Pancreas (tissue), 10 donors: ENCODE measurements around the gene RFX3. TPM values are rescaled to one million over a fixed set of nuclear protein-coding genes. Genes with fewer than 3 reads are reported as not detected.

Experiments used
- ATAC-seq, 4 donors: fragments of 200-7000 bp; cut with Tn5 transposase; one replicate each; pipeline versions ENCODE4 v1.8.0 to v1.9.1; 2020; ENCODE audit warnings: mild to moderate bottlenecking in 4 of 4, moderate library complexity in 4 of 4
- DNase-seq, 6 donors: peaks; one replicate each; pipeline ENCODE4 v3.0.0-alpha.2; 2020
- FAIRE-seq: peaks from 2 replicates; lab custom pipeline; 2012; peaks lifted over from hg19 to GRCh38; lab: Jason Lieb, UNC
- H3K27ac ChIP-seq, 4 donors: fragments of 200-600 bp; sonication (generic); 1 replicate in 3 of 4; 2 replicates in 1 of 4; pipeline versions ENCODE4 v1.5.0 to v1.8.0; 2020
- H3K27me3 ChIP-seq, 4 donors: fragments of 200-600 bp; one replicate each; pipeline ENCODE4 v1.8.0; 2021
- H3K36me3 ChIP-seq, 3 donors: fragments of 200-600 bp; sonication (generic) in 1 of 3; one replicate each; pipeline versions ENCODE4 v1.5.0 to v1.8.0; 2020 to 2021
- H3K4me1 ChIP-seq, 3 donors: fragments of 200-600 bp; one replicate each; pipeline ENCODE4 v1.8.0; 2021
- H3K4me3 ChIP-seq, 4 donors: fragments of 200-600 bp; sonication (generic) in 2 of 4; one replicate each; pipeline versions ENCODE4 v1.5.0 to v1.8.0; 2020 to 2021
- H3K9me3 ChIP-seq, 4 donors: fragments of 200-600 bp; one replicate each; pipeline ENCODE4 v1.8.0; 2021
- WGBS, 2 donors: extraction: QIAGEN DNeasy Blood & Tissue Kit; methylation state at CpG; one replicate each; pipeline ENCODE4 v1.1.7; 2013; 5-methylcytosine and 5-hydroxymethylcytosine counted together
- intact Hi-C, 3 donors: fragments of 100-400 bp; cut with DNase I; formaldehyde crosslinking; loops; one replicate each; pipeline versions ENCODE4 v1.11.1 to v1.14.2; 2022
- polyA plus RNA-seq, 2 donors: library from polyadenylated mRNA; stranded (reverse); fragments of 200-250 nt; gene quantifications; one replicate each; pipeline ENCODE4 v1.2.3, GENCODE V29; 2013
- total RNA-seq, 6 donors: library from RNA; stranded (reverse); fragmentation: NEBNext Ultra II Directional in 4 of 6; extraction: Animal tissue kit (Norgen Biotek cat#: 25700) in 4 of 6; gene quantifications; one replicate each; pipeline versions ENCODE4 v1.2.1 to v1.2.4, GENCODE V29; 2021 to 2023
- TF ChIP-seq, protein P1 (sequence below), 4 donors: fragments of 200-600 bp; sonication (generic) in 3 of 4; IDR thresholded peaks; one replicate each; pipeline versions ENCODE4 v1.5.0 to v1.8.0; 2021; ENCODE audit warnings: antibody characterized with exemption in 4 of 4
- donor health status: healthy with polysubstance abuse.
- donor health status: DM: no; HTN: no; CAD: no; lungs with moderate emphysema.
- donor health status: DM: no; HTN: no; CAD: no.
- donor health status: control.
- donor health status: control.
- donor health status: Bipolar disorder and iron deficiency.
- donor health status: DM: yes; HTN: yes; CAD: no.
- donor health status: DM: no; HTN: no; CAD: no.
- donor health status: DM: no; HTN: no; CAD: no.
- donor health status: DM: yes; HTN: yes; CAD: no.

RFX3 gene
- total and polyA plus RNA-seq, 8 donors, result 1.2 to 12.2 (median 5.0) TPM

DNA sequence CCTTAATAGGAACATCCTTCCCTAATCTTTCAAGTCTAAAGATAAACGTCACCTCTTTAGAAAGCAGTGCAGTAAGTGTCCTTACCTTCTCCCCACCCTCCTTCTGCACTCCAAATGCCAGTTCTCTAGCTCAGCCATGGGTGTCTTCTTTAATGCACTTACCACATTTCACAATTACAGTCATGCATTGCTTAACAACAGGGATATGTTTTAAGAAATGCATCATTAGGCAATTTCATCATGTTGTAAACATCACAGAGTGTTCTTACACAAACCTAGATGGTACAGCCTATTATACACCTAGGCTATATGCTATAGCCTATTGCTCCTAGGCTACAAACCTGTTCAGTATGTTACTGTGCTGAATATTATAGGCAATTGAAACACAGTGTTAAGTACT lies 91.2 kb downstream of the RFX3 start:
- Histone ChIP-seq H3K27me3 (no peaks in the 10 kb centered on the region), H3K27ac (no peak overlapping the region), H3K4me1 (no peaks in the 10 kb centered on the region), H3K4me3 (no peak overlapping the region), H3K9me3 (no peaks in the 10 kb centered on the region), H3K36me3 (no peaks in the 10 kb centered on the region)
- peak in 1 of 4 donors; percentile 64 for ATAC-seq
- intact Hi-C loops, result no loop called here
- TF ChIP-seq, protein P1, sequence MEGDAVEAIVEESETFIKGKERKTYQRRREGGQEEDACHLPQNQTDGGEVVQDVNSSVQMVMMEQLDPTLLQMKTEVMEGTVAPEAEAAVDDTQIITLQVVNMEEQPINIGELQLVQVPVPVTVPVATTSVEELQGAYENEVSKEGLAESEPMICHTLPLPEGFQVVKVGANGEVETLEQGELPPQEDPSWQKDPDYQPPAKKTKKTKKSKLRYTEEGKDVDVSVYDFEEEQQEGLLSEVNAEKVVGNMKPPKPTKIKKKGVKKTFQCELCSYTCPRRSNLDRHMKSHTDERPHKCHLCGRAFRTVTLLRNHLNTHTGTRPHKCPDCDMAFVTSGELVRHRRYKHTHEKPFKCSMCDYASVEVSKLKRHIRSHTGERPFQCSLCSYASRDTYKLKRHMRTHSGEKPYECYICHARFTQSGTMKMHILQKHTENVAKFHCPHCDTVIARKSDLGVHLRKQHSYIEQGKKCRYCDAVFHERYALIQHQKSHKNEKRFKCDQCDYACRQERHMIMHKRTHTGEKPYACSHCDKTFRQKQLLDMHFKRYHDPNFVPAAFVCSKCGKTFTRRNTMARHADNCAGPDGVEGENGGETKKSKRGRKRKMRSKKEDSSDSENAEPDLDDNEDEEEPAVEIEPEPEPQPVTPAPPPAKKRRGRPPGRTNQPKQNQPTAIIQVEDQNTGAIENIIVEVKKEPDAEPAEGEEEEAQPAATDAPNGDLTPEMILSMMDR (IDR thresholded peaks at IDR 0.05), result no peak
- WGBS, 2 donors, result 80 to 86% methylated on average over 1 of the region's 1 CpG
- FAIRE-seq, result no peak
- no peak for DNase-seq

DNA sequence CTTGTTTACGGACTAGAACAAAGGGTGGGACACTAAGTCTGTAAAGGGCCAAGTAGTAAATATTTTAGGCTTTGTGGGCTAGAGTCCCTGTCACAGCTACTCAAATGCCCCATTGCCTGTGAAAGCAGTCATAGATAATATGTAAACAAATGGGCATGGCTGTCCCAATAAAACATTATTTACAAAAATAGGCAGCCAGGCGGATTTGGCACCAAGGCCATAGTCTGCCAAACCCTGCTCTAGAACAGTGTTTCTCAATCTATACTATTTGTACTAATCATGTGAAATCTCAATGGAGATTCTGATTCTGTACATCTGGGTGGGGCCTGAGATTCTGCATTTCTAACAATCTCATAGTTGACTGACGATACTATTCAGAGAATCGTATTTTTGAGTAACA lies 92.0 kb downstream of the RFX3 start:
- Histone ChIP-seq H3K27me3 (no peaks in the 10 kb centered on the region), H3K27ac (no peak overlapping the region), H3K9me3 (no peaks in the 10 kb centered on the region), H3K4me3 (no peak overlapping the region), H3K36me3 (no peaks in the 10 kb centered on the region), H3K4me1 (no peaks in the 10 kb centered on the region)
- intact Hi-C loops, result no loop called here
- ATAC-seq (no peak), FAIRE-seq (no peak), DNase-seq (no peak)
- TF ChIP-seq, protein P1 (IDR thresholded peaks at IDR 0.05), result no peak
- whole genome bisulfite sequencing, 2 donors, result 83 to 87% methylated on average over 4 of the region's 4 CpGs

DNA sequence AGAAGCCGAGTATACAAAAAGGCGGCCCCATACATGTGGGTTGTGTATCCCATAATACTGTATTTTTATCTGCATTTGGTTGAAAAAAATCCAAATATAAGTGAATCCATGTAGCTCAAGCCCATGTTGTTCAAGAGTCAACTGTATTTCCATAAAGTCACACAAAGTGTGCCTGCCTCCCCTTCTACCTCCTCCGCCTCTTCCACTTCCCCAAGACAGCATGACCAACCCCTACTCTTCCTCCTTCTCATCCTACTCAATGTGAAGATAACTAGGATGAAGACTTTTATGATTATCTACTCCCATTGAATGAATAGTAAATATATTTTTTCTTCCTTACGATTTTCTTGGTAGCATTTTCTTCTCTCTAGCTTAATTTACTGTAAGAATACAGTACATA lies 92.7 kb downstream of the RFX3 start:
- TF ChIP-seq, protein P1 (IDR thresholded peaks at IDR 0.05), result no peak
- no peaks in the 10 kb centered on the region for H3K4me1 ChIP-seq
- FAIRE-seq, result no peak
- no peak for DNase-seq
- intact Hi-C loops, result no loop called here
- no peak for ATAC-seq
- no peak overlapping the region for H3K4me3 ChIP-seq
- WGBS, 2 donors, result 95 to 99% methylated on average over 4 of the region's 4 CpGs
- H3K9me3 ChIP-seq, result no peaks in the 10 kb centered on the region
- no peak overlapping the region for H3K27ac ChIP-seq
- no peaks in the 10 kb centered on the region for H3K27me3 ChIP-seq
- H3K36me3 ChIP-seq, result no peaks in the 10 kb centered on the region

DNA sequence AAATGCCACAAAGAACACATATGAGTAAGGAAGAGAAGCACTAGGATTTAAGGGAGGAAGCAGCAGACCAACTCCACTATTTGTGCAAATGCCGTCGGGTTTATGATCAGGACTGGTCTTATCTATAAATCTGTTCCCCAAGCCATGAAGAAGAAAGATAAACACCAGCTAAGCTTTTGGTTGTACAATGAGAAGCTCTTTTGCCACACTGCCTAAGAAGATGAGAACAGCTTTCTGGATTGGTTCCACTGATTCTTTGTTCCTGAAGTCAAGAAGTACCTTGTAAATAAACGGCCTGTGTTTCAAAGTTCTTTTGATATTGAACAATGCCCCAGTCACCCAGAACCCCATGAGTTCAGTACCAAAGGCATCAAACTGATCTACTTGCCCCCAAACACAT lies 93.9 kb downstream of the RFX3 start:
- H3K27me3 ChIP-seq, result no peaks in the 10 kb centered on the region
- H3K9me3 ChIP-seq, result no peaks in the 10 kb centered on the region
- intact Hi-C loops, result no loop called here
- 80 to 84% methylated on average over 3 of the region's 3 CpGs for WGBS, 2 donors
- TF ChIP-seq, protein P1 (IDR thresholded peaks at IDR 0.05), result no peak
- no peak for FAIRE-seq
- H3K27ac ChIP-seq, result no peak overlapping the region
- no peaks in the 10 kb centered on the region for H3K36me3 ChIP-seq
- DNase-seq, result no peak
- H3K4me1 ChIP-seq, result no peaks in the 10 kb centered on the region
- ATAC-seq, result no peak
- H3K4me3 ChIP-seq, result no peak overlapping the region

DNA sequence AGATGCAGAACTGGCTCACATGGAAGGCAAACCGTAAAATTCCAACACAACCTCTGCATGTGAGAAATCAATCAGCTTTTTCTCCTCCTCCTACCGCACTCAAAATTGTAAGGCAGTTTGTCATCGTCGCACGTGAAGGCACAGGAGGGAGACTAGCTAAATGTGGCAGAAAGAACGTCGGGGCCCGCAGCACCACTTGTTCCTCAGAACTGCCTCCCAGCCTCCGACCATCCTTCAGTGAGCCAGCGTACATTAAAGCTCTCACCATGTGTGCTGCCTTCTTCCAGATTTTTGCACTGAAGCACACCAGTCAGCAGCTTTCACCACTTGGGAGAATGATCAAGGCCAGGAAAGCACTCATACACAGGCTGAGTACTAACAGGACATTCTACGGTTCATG lies 105.9 kb downstream of the RFX3 start:
- WGBS, 2 donors, result 92 to 96% methylated on average over 11 of the region's 11 CpGs
- H3K9me3 ChIP-seq, result no peaks in the 10 kb centered on the region
- no peak for DNase-seq
- no peaks in the 10 kb centered on the region for H3K36me3 ChIP-seq
- H3K27me3 ChIP-seq, result no peaks in the 10 kb centered on the region
- H3K27ac ChIP-seq, result no peak overlapping the region
- no peak overlapping the region for H3K4me3 ChIP-seq
- FAIRE-seq, result no peak
- no peaks in the 10 kb centered on the region for H3K4me1 ChIP-seq
- TF ChIP-seq, protein P1 (IDR thresholded peaks at IDR 0.05), result no peak
- intact Hi-C loops, result no loop called here
- no peak for ATAC-seq
